Transverse colon (tissue), 4 donors: ENCODE data around the gene PCAT6.

Experiments
- CTCF ChIP-seq, 5 experiments: fragments of 200-600 bp in 3 of 5; fragments of 450-650 bp in 2 of 5; sonication (generic) in 3 of 5; IDR thresholded peaks; 1 replicate in 2 of 5; 2 replicates in 3 of 5; pipeline ENCODE4 v1.5.1; 2016 to 2017; ENCODE audit warnings: antibody characterized with exemption in 5 of 5, inconsistent platforms in 3 of 5, mild to moderate bottlenecking in 2 of 5, moderate library complexity in 1 of 5
- POLR2A ChIP-seq: fragments of 450-650 bp; IDR thresholded peaks from one replicate; pipeline ENCODE4 v1.6.1; 2016; ENCODE audit warnings: antibody characterized with exemption, mild to moderate bottlenecking, moderate library complexity
- POLR2AphosphoS5 ChIP-seq, 3 donors: sonication (generic); formaldehyde crosslinking; IDR thresholded peaks; one replicate each; pipeline ENCODE4 v1.6.1; 2016; ENCODE audit warnings: antibody characterized with exemption in 3 of 3

- TF ChIP-seq POLR2A (no peak), CTCF (IDR thresholded peaks at IDR 0.05) (no peak), POLR2AphosphoS5 (IDR thresholded peaks at IDR 0.05) (no peak)
Observed at GRCh38 chr1:202856014-202856413, 45.3 kb downstream of the PCAT6 start.
